Peyer's patch (tissue), 4 donors: ENCODE data around the gene FAM240A.

ENCODE experiments used
- POLR2A ChIP-seq, 2 donors: fragments of 450-650 bp; IDR thresholded peaks; one replicate each; pipeline ENCODE4 v1.5.1; 2017; ENCODE audit warnings: antibody characterized with exemption in 2 of 2, mild to moderate bottlenecking in 2 of 2, moderate library complexity in 2 of 2
- TF ChIP-seq, protein P1 (sequence below), 6 experiments: fragments of 450-650 bp in 4 of 6; fragments of 200-600 bp in 2 of 6; sonication (generic) in 1 of 6; IDR thresholded peaks; one replicate each; pipeline ENCODE4 v1.5.1; 2017 to 2019; ENCODE audit warnings: antibody characterized with exemption in 6 of 6, mild to moderate bottlenecking in 3 of 6, moderate library complexity in 1 of 6

DNA sequence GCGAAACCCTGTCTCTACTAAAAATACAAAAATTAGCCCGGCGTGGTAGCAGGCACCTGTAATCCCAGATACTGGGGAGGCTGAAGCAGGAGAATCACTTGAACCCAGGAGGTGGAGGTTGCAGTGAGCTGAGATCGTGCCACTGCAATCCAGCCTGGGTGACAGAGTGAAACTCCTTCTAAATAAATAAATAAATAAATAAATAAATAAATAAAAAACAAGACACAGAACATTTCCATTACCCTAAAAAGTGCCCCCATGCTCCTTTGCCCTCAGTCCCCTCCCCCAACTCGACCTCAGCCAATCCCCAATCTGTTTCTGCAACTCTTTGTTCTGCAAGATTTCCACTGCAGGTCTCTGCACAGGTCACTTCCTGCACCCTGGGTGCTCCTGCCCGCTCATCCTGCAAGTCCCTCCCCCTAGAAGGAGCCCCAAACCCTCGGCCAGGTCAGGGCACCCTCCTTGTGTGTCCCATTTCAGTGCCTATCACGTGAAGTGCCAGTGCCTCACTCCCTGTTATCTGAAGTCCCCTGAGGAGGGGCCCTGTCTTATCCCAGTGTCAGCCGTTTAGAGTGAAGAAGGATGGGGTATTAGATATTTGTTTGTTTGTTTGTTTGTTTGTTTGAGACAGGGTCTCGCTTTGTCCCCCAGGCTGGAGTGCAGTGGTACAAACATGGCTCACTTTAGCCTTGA, 1.1 kb downstream of the FAM240A start:
- TF ChIP-seq, protein P1, sequence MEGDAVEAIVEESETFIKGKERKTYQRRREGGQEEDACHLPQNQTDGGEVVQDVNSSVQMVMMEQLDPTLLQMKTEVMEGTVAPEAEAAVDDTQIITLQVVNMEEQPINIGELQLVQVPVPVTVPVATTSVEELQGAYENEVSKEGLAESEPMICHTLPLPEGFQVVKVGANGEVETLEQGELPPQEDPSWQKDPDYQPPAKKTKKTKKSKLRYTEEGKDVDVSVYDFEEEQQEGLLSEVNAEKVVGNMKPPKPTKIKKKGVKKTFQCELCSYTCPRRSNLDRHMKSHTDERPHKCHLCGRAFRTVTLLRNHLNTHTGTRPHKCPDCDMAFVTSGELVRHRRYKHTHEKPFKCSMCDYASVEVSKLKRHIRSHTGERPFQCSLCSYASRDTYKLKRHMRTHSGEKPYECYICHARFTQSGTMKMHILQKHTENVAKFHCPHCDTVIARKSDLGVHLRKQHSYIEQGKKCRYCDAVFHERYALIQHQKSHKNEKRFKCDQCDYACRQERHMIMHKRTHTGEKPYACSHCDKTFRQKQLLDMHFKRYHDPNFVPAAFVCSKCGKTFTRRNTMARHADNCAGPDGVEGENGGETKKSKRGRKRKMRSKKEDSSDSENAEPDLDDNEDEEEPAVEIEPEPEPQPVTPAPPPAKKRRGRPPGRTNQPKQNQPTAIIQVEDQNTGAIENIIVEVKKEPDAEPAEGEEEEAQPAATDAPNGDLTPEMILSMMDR (IDR thresholded peaks at IDR 0.05), result no peak
- no peak for TF ChIP-seq POLR2A (IDR thresholded peaks at IDR 0.05)
